ENCODE data around the gene SPESP1. TPM values are rescaled to one million over a fixed set of nuclear protein-coding genes. Genes with fewer than 3 reads are reported as not detected.

Gene SPESP1
- 10 to 100 TPM in 1 of 4 donors, 1 to 10 TPM in 3; 2.7 to 10.1 (median 5.1) TPM for total RNA-seq

DNA sequence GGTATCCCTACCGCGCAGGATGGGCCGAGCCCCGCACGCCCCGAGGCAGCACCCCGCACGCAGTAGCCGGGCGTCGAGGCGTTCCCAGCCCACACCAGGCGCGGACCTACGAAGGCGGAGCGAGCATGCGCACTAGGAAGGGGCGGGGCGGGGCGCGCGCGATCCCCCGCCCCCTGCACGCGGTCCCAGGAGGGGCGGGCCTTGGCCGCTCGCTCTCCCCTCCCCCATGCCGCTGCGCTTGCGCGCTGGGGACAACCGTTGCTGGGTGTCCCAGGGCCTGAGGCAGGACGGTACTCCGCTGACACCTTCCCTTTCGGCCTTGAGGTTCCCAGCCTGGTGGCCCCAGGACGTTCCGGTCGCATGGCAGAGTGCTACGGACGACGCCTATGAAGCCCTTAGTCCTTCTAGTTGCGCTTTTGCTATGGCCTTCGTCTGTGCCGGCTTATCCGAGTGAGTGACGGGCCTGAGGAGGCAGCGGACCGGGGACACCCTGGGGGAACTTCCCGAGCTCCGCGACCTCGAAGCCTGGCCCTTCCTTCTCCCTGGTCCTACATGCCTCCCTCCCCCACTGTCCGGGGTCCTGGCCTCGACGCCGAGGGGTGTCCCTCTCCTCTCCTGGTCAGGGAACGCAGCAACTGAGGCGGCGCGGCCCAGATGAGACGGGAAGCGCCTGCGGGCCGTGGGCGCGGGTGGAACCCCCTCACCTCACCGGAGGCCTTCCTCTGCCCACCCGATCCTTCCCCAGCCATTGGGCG is at the start of gene SPESP1:
TSS of gene SPESP1 (plus strand) at position 258 of the 755 bp plus-strand sequence. CDS start at position 387, 129 bp downstream.
- Histone ChIP-seq H3K36me3 (no peaks in the 10 kb centered on the region), H3K9me3 (no peaks in the 10 kb centered on the region), H3K4me3 (replicated peaks in 1 of 3) (no peak within 1 kb of the TSS), H3K27me3 (no peaks in the 10 kb centered on the region), H3K27ac (no peak within 1 kb of the TSS), H3K4me1 (no peaks in the 10 kb centered on the region)
- peak; percentile 29 to 62 for DNase-seq
- TF ChIP-seq POLR2A (IDR thresholded peaks at IDR 0.05): peak in 1 of 2 donors; percentile 33
- TF ChIP-seq, protein P1, sequence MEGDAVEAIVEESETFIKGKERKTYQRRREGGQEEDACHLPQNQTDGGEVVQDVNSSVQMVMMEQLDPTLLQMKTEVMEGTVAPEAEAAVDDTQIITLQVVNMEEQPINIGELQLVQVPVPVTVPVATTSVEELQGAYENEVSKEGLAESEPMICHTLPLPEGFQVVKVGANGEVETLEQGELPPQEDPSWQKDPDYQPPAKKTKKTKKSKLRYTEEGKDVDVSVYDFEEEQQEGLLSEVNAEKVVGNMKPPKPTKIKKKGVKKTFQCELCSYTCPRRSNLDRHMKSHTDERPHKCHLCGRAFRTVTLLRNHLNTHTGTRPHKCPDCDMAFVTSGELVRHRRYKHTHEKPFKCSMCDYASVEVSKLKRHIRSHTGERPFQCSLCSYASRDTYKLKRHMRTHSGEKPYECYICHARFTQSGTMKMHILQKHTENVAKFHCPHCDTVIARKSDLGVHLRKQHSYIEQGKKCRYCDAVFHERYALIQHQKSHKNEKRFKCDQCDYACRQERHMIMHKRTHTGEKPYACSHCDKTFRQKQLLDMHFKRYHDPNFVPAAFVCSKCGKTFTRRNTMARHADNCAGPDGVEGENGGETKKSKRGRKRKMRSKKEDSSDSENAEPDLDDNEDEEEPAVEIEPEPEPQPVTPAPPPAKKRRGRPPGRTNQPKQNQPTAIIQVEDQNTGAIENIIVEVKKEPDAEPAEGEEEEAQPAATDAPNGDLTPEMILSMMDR (IDR thresholded peaks at IDR 0.05): no peak
- intact Hi-C loops (cut with DNase I): no loop called here
- 77 to 84% methylated on average over 60 to 62 of the region's 72 CpGs for WGBS, 2 donors

DNA sequence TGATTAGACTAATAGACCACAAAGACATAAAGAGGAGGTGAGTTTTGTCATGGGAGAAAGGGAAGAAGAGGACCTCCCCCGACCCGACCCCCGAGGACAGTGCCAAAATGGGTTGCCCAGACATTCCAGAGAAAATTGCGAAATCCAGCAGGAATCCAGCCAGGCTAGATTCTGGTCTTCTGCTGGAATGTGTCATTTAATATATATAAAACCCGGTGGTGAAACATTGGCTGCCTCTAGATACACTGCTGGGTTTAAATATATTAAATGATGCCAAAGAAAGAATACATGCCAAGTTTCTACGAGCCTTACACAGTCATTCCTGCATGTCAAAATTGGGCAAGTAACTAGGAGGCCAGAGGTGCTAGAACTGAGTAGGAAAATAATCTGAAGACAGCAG is 45.3 kb upstream of the SPESP1 start:
- no peaks in the 10 kb centered on the region for H3K27me3 ChIP-seq
- WGBS, 2 donors: 11 to 17% methylated on average over 6 of the region's 6 CpGs
- TF ChIP-seq, protein P1 (IDR thresholded peaks at IDR 0.05): no peak
- TF ChIP-seq POLR2A (IDR thresholded peaks at IDR 0.05): no peak
- no peaks in the 10 kb centered on the region for H3K9me3 ChIP-seq
- no peak overlapping the region for H3K4me3 ChIP-seq (replicated peaks in 1 of 3)
- DNase-seq: peak; percentile 7 to 17
- H3K27ac ChIP-seq: no peak overlapping the region
- intact Hi-C loops (cut with DNase I): no loop called here
- H3K36me3 ChIP-seq: no peaks in the 10 kb centered on the region
- peaks cover 0 to 8% of the 10 kb centered on the region in 2 donors for H3K4me1 ChIP-seq

DNA sequence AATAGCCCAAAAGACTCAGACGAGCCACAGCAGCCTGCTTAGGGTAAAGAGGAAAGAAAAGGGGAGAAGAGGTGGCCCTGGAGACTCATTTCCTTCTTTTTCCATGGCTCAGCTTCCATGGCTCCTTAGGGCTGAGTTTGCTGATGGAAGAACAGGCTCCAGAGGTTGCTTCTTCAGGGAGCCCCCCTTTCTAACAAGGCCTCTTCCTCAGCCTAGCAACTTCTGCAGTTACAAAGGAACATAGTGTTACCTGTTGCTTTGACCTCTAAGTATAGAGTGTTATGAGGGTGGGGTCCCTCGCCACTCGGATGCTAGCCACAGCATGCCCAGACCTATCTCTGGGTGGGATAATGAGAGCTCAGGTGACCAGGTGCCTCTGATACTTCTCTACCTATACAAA is 43.2 kb upstream of the SPESP1 start:
- no peak overlapping the region for H3K27ac ChIP-seq
- H3K36me3 ChIP-seq: no peaks in the 10 kb centered on the region
- intact Hi-C loops (cut with DNase I): no loop called here
- TF ChIP-seq, protein P1 (IDR thresholded peaks at IDR 0.05): no peak
- TF ChIP-seq POLR2A (IDR thresholded peaks at IDR 0.05): no peak
- no peak for DNase-seq
- no peaks in the 10 kb centered on the region for H3K9me3 ChIP-seq
- H3K4me1 ChIP-seq: peaks cover 0 to 8% of the 10 kb centered on the region in 2 donors
- H3K27me3 ChIP-seq: no peaks in the 10 kb centered on the region
- H3K4me3 ChIP-seq (replicated peaks in 1 of 3): no peak overlapping the region
- 94 to 97% methylated on average over 3 of the region's 3 CpGs for WGBS, 2 donors

DNA sequence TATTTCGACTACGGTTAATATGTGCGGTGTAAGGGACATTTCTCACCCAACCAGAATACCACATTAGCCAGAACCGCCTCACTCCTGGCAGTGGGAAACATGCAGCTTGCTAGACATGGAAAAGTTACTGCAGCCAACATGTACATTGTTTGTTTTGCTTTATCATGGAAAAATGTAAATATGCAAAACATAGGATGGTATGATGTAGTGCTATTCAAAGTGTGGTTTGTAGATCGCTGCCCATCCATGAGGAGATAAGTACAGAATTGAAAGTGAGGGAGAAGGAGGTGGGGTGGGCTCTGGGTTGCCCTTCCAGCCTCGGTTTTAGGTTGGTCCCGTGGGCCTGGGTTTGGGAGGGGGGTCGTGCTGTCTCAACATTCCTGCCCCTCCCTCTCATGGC is 42.5 kb upstream of the SPESP1 start:
- no peak overlapping the region for H3K27ac ChIP-seq
- H3K36me3 ChIP-seq: no peaks in the 10 kb centered on the region
- no peak for DNase-seq
- 87 to 90% methylated on average over 8 of the region's 8 CpGs for WGBS, 2 donors
- no peak for TF ChIP-seq POLR2A (IDR thresholded peaks at IDR 0.05)
- TF ChIP-seq, protein P1 (IDR thresholded peaks at IDR 0.05): no peak
- no peak overlapping the region for H3K4me3 ChIP-seq (replicated peaks in 1 of 3)
- intact Hi-C loops (cut with DNase I): no loop called here
- H3K9me3 ChIP-seq: no peaks in the 10 kb centered on the region
- peaks cover 0 to 8% of the 10 kb centered on the region in 2 donors for H3K4me1 ChIP-seq
- no peaks in the 10 kb centered on the region for H3K27me3 ChIP-seq

DNA sequence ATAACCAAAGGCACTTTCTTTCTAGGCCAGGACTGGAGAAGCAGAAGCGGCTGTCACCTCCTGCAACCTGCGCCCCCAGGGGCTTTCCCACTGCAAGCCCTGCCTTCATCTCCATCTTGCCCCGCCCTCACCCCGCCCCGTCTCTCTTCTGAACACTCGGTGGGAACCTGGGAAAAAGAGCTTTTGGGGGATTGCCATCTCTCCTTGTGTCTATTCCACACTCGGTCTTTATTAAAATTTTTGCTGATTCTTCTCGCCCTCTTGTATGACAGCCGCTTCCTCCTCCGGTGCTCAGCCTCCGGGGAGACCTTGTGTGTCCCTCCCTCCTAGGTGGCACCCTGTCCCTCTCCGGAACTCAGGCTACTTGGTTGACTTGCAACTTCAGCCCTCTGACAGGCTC is 41.9 kb upstream of the SPESP1 start:
- H3K4me1 ChIP-seq: peaks cover 0 to 8% of the 10 kb centered on the region in 2 donors
- 66 to 78% methylated on average over 12 of the region's 12 CpGs for WGBS, 2 donors
- no peaks in the 10 kb centered on the region for H3K36me3 ChIP-seq
- no peak overlapping the region for H3K4me3 ChIP-seq (replicated peaks in 1 of 3)
- no peak overlapping the region for H3K27ac ChIP-seq
- intact Hi-C loops (cut with DNase I): no loop called here
- TF ChIP-seq POLR2A (IDR thresholded peaks at IDR 0.05): no peak
- TF ChIP-seq, protein P1 (IDR thresholded peaks at IDR 0.05): no peak
- DNase-seq: no peak
- H3K27me3 ChIP-seq: no peaks in the 10 kb centered on the region
- H3K9me3 ChIP-seq: no peaks in the 10 kb centered on the region

All from thyroid gland (tissue), 4 donors.